Sciatic nerve (tissue), 2 donors: ENCODE data around the gene MYOC. TPM values are rescaled to one million over a fixed set of nuclear protein-coding genes. Genes with fewer than 3 reads are reported as not detected.
"Not testable (repeated sequence)": the region's sequence is repeated elsewhere in the genome, so short reads cannot be mapped to it uniquely, and the experiment has no call there.

Experiments used
- ATAC-seq: fragments of 200-7000 bp; cut with Tn5 transposase; one replicate; pipeline ENCODE4 v1.9.1; 2020; ENCODE audit warnings: mild to moderate bottlenecking, moderate library complexity
- DNase-seq: peaks from one replicate; pipeline ENCODE4 v3.0.0-alpha.2; 2020; ENCODE audit warnings: low spot score
- intact Hi-C: fragments of 100-400 bp; cut with DNase I; formaldehyde crosslinking; loops from one replicate; pipeline ENCODE4 v1.14.2; 2022
- total RNA-seq: library from RNA; stranded (reverse); fragmentation: NEBNext Ultra II Directional; extraction: Animal tissue kit (Norgen Biotek cat#: 25700); gene quantifications from one replicate; pipeline ENCODE4 v1.2.1, GENCODE V29; 2021
- donor health status: DM: no; HTN: no; CAD: no.
- donor health status: DM: no; HTN: no; CAD: no.

MYOC gene
- total RNA-seq, 1 donor from 2014 or later, result 117 TPM

GRCh38 chr1:171622152-171622462 lies 30.4 kb downstream of the MYOC start, which contains the start of gene MYOCOS:
Gene MYOCOS (plus strand): TSS chr1:171622243. CDS start chr1:171623884, 1,641 bp downstream.
- ATAC-seq, result no peak
- no peak for DNase-seq
- intact Hi-C loops, result no loop called here

- DNase-seq (no peak), ATAC-seq (no peak)
- intact Hi-C loops, result no loop called here
These were observed 35.9 kb downstream of the MYOC start for GRCh38 chr1:171616586-171616985.

DNA sequence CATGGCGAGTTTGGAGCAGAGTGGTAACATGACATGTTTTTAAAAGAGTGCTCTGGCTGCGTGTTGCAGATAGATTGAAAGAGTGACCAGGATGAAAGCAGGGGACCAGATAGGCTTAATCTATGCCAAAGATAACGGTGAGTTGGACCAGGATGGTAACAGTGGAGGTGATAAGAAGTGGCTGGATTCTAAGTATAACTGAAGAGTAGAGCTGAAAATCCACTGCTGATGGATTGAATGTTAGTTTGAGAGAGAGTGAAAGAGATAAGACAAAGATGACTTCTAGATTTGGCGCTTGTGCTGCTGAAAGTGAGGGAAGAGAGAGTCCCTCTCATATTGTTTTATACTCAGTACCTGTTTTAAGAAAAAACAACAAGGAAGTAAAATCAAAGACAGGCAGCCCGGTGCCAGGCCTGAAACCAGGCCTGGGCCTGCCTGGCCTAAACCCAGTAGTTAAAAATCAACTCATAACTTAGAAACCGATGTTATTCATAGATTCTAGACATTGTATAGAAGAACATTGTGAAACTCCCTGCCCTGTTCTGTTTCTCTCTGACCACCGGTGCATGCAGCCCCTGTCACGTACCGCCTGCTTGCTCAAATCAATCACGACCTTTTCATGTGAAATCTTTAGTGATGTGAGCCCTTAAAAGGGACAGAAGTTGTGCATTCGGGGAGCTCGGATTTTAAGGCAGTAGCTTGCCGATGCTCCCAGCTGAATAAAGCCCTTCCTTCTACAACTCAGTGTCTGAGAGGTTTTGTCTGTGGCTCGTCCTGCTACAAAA lies 37.2 kb downstream of the MYOC start:
- ATAC-seq, intact Hi-C loops: not testable (repeated sequence)

GRCh38 chr1:171613282-171613681 lies 39.2 kb downstream of the MYOC start:
- DNase-seq (no peak), ATAC-seq (no peak)
- intact Hi-C loops, result no loop called here

More for the DNA sequence above, 37.2 kb downstream of the MYOC start:
- DNase-seq, result not testable (repeated sequence)

- no peak for ATAC-seq
- intact Hi-C loops, result no loop called here
- no peak for DNase-seq
These were observed 41.2 kb downstream of the MYOC start for GRCh38 chr1:171611306-171611705.

DNA sequence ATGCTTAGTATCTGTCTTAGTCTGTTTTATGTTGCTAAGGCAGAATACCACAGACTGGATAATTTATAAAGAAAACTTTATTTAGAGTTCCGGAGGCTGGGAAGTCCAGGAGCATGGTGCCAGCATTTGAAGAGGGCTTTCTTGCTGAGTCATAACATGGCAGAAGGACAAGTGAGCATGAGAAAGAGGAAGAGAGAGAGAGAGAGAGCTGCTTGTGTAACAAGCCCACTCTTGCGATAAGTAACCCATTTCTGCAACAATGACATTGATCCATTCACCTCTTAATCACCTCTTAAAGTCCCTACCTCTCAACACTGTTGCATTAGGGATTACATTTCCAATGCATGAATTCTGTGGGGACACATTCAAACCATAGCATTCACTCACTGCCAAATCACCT lies 42.1 kb downstream of the MYOC start:
- DNase-seq, result no peak
- ATAC-seq, result no peak
- intact Hi-C loops, result no loop called here

DNA sequence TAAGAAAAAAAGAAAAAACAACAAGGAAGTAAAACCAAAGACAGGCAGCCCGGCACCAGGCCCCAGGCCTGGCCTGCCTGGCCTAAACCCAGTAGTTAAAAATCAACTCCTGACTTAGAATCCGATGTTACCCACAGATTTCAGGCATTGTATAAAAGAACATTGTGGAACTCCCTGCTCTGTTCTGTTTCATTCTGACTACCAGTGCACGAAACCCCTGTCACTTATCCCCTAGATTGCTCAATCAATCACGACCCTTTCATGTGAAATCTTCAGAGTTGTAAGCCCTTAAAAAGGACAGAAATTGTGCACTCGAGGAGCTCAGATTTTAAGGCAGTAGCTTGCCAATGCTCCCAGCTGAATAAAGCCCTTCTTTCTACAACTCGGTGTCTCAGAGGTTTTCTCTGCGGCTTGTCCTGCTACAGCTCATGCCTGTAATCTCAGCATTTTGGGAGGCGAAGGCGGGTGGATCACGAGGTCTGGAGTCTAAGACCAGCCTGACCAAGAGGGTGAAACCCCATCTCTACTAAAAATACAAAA lies 46.0 kb downstream of the MYOC start:
- DNase-seq (no peak), ATAC-seq (no peak)
- intact Hi-C loops, result no loop called here

- ATAC-seq, intact Hi-C loops: not testable (repeated sequence)
These were observed 49.4 kb downstream of the MYOC start for GRCh38 chr1:171603042-171603441.

DNA sequence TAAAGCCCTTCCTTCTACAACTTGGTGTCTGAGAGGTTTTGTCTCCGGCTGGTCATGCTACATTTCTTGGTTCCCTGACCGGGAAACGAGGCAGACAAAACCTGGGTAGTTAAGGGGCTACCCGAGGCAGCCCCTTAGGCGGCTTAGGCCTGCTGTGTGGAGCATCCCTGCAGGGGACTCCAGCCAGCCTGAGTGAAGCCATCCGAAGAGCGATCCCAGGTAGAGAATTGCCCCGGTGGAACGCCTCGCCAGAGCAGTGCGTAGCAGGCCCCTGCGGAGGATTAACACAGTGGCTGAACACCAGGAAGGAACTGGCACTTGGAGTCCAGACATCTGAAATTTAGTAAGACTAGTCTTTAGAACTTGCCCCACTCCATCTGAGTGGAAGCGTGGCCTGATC lies 51.6 kb downstream of the MYOC start:
- ATAC-seq, result no peak
- no peak for DNase-seq
- intact Hi-C loops, result no loop called here

More at GRCh38 chr1:171603042-171603441, 49.4 kb downstream of the MYOC start:
- DNase-seq, result not testable (repeated sequence)

GRCh38 chr1:171600310-171600709 lies 52.2 kb downstream of the MYOC start:
- DNase-seq, intact Hi-C loops, ATAC-seq: not testable (repeated sequence)

DNA sequence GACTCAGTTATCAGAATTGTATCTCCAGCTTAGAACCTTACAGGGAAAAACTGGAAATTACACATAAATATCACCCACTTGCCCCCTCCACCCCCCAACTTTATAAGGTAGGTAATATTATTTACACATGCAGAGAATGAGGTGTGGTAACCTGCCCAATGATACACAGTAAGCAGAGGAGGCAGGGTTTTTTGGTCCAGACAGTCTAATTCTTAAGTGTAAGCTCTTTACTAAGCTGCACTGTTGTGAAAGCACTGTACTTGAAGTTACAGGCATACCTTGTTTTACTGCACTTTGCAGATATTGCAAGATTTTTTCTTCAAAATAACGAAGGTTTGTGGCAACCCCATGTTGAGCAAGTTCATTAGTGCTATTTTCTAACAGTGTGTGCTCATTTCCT lies 55.3 kb downstream of the MYOC start:
- DNase-seq (no peak), ATAC-seq (no peak)
- intact Hi-C loops, result no loop called here

DNA sequence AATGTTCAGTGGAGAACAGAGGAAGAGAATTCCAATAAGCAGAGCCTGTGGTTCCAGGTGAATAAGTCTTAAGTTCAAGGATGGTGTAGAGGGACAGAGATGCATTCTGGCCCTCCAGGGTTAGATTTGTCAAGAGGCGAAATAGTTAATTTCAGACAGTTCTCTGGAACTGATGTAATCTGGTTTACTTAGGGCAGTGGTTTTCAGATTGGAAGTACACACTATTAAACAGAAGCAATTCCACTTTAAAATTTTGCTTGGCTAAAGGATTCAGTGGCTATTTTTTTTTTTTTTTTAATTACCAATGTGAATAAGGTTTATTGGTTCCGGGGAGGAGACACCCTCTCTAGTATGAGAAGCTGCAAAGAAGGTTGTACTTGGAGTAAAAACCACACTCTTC lies 55.8 kb downstream of the MYOC start:
- DNase-seq (no peak), ATAC-seq (no peak)
- intact Hi-C loops, result no loop called here

- no peak for ATAC-seq
- DNase-seq, result no peak
- intact Hi-C loops, result no loop called here
These were observed 56.4 kb downstream of the MYOC start for GRCh38 chr1:171596119-171596518.

DNA sequence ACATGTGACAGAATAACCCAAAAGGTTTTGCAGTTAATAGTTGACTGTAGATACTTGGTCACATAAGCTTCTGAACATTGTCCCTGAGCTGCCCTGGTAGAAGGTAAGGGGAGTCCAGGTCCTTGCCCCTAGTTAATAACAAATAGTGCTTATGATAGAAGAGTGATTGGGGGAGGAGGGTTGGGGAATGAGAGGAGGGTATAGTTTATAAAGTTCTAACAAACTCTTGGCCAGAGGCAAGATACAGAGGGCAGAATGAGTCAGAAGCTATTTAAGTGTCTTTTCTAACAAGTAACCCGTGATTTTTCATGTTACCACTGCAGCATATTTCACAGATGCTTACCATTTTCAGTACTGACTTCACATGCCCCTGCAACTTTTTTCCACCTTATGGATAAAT lies 57.2 kb downstream of the MYOC start:
- DNase-seq (no peak), ATAC-seq (no peak)
- intact Hi-C loops, result no loop called here

DNA sequence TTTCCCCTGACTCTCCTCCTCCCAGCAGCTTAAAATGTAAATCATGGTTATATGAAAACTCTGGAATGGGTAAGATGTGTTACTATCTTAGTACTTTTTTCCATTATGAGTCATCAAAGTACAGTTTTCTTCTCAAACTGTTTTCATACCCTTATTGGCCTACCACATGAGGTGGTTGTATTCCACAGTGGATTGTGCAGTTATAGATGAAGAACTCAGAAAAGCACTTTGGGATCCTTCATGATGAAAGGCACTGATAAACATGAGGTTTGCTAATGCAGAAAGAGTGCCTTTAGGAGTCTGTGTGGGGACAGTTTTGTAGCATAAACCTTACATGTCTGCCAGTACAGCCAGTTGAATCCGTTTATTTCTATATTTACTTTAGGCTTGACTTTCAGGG lies 62.5 kb downstream of the MYOC start:
- no peak for ATAC-seq
- intact Hi-C loops, result no loop called here
- no peak for DNase-seq

GRCh38 chr1:171588230-171588629 lies 64.3 kb downstream of the MYOC start:
- intact Hi-C loops, result no loop called here
- DNase-seq, result no peak

GRCh38 chr1:171585715-171586114 lies 66.8 kb downstream of the MYOC start:
- ATAC-seq (no peak), DNase-seq (no peak)
- intact Hi-C loops, result no loop called here

More at GRCh38 chr1:171588230-171588629, 64.3 kb downstream of the MYOC start:
- no peak for ATAC-seq
